Gastrocnemius medialis (tissue), 4 donors: Measurements from ENCODE around the gene CNPY4. TPM values are rescaled to one million over a fixed set of nuclear protein-coding genes. Genes with fewer than 3 reads are reported as not detected.

Experiments used
- ATAC-seq, 2 donors: fragments of 150-250 bp; one replicate each; pipeline ENCODE4 v1.9.1; 2016
- DNase-seq, 2 donors: peaks; one replicate each; pipeline ENCODE4 v3.0.0-alpha.2; 2019
- H3K27ac ChIP-seq, 4 donors: fragments of 200-600 bp; sonication (generic); 1 replicate in 1 of 4; 2 replicates in 3 of 4; pipeline ENCODE4 v1.5.1; 2016 to 2018; ENCODE audit warnings: mild to moderate bottlenecking in 2 of 4, moderate library complexity in 1 of 4
- H3K27me3 ChIP-seq, 3 donors: fragments of 200-600 bp; sonication (generic) in 2 of 3; 1 replicate in 1 of 3; 2 replicates in 2 of 3; pipeline versions ENCODE4 v1.5.1 to v1.6.0; 2016 to 2019; ENCODE audit warnings: mild to moderate bottlenecking in 1 of 3, moderate library complexity in 1 of 3
- H3K36me3 ChIP-seq, 2 donors: fragments of 200-600 bp; sonication (generic) in 1 of 2; one replicate each; pipeline ENCODE4 v1.5.1; 2017 to 2018
- H3K4me1 ChIP-seq, 2 donors: fragments of 200-600 bp; sonication (generic) in 1 of 2; one replicate each; pipeline ENCODE4 v1.5.1; 2016 to 2017; ENCODE audit warnings: mild to moderate bottlenecking in 2 of 2
- H3K4me3 ChIP-seq, 4 donors: fragments of 200-600 bp; sonication (generic) in 3 of 4; 1 replicate in 1 of 4; 2 replicates in 3 of 4; pipeline ENCODE4 v1.5.1; 2016 to 2019; ENCODE audit warnings: mild to moderate bottlenecking in 2 of 4
- H3K9me3 ChIP-seq, 3 donors: fragments of 200-600 bp; sonication (generic) in 2 of 3; 1 replicate in 1 of 3; 2 replicates in 2 of 3; pipeline ENCODE4 v1.5.1; 2016 to 2019
- CTCF ChIP-seq, 5 experiments: fragments of 450-650 bp in 3 of 5; fragments of 200-600 bp in 2 of 5; sonication (generic) in 2 of 5; IDR thresholded peaks in 4 of 5; conservative IDR thresholded peaks in 1 of 5; 1 replicate in 4 of 5; 2 replicates in 1 of 5; pipeline ENCODE4 v1.5.1; 2016 to 2019; ENCODE audit warnings: antibody characterized with exemption in 5 of 5, mild to moderate bottlenecking in 3 of 5, moderate library complexity in 3 of 5
- POLR2A ChIP-seq, 2 donors: fragments of 450-650 bp; IDR thresholded peaks; one replicate each; pipeline ENCODE4 v1.6.1; 2017; ENCODE audit warnings: antibody characterized with exemption in 2 of 2, mild to moderate bottlenecking in 2 of 2, moderate library complexity in 2 of 2
- in situ Hi-C, 4 donors: fragments of 200-750 bp; cut with MboI; loops; one replicate each; pipeline versions ENCODE4 v1.15.0 to v1.8.0; 2017; ENCODE audit warnings: low sequenced_read_pairs in 4 of 4
- intact Hi-C: fragments of 100-400 bp; cut with DNase I; formaldehyde crosslinking; loops from one replicate; pipeline ENCODE4 v1.15.1; 2023; ENCODE audit warnings: low total_unique reads
- total RNA-seq, 4 donors: library from RNA; depleted of rRNA; stranded (reverse); fragments of >200 nt; gene quantifications; one replicate each; pipeline versions ENCODE4 v1.1.0 to v1.2.3, GENCODE V29; 2016

Gene CNPY4
- total RNA-seq: 1 to 10 TPM; 2.0 to 5.0 (median 2.4) TPM

- peak in 1 of 5 experiments; percentile 17 for TF ChIP-seq CTCF (IDR thresholded peaks at IDR 0.05 in 4 of 5, conservative IDR thresholded peaks at IDR 0.05 in 1 of 5)
- peak; percentile 39 to 48 for TF ChIP-seq POLR2A (IDR thresholded peaks at IDR 0.05)
- Histone ChIP-seq H3K27me3 (no peaks in the 10 kb centered on the region), H3K4me1 (peaks cover 17% of the 10 kb centered on the region in 2 donors), H3K36me3 (peaks cover 0 to under 1% of the 10 kb centered on the region in 2 donors), H3K27ac (peak within 1 kb of the TSS; percentile 86 to 90 (median 87)), H3K9me3 (no peaks in the 10 kb centered on the region), H3K4me3 (peak within 1 kb of the TSS; percentile 80 to 94 (median 88))
- in situ Hi-C loops (no loop called here), intact Hi-C loops (loop anchor here (1.0 kb wide), 3 partner anchors 8 to 29 kb away; partner anchors contain the start of genes AP4M1, LAMTOR4 and MCM7)
- DNase-seq: peak; percentile 92 to 95
- peak; percentile 98 to 99 for ATAC-seq
Observed at GRCh38 chr7:100119072-100119969, at the start of gene CNPY4, which contains the start of gene TAF6. Gene CNPY4, plus strand, starts transcription at chr7:100119634. Its CDS starts 111 bp downstream, at chr7:100119745. Gene TAF6, minus strand, starts transcription at chr7:100119358. Its CDS starts 5,149 bp downstream, at chr7:100114209.

GRCh38 chr7:100069991-100070390 is 49.4 kb upstream of the CNPY4 start:
- no peak for ATAC-seq
- DNase-seq: no peak
- Histone ChIP-seq H3K27me3 (no peaks in the 10 kb centered on the region), H3K4me3 (no peak overlapping the region), H3K9me3 (peaks cover 7 to 31% (median 14%) of the 10 kb centered on the region in 3 donors), H3K4me1 (peaks cover 0 to 4% of the 10 kb centered on the region in 2 donors), H3K36me3 (peaks cover 19 to 73% of the 10 kb centered on the region in 2 donors), H3K27ac (no peak overlapping the region)
- in situ Hi-C loops: no loop called here
- TF ChIP-seq CTCF (IDR thresholded peaks at IDR 0.05 in 4 of 5, conservative IDR thresholded peaks at IDR 0.05 in 1 of 5) (no peak), POLR2A (IDR thresholded peaks at IDR 0.05) (no peak)
- intact Hi-C loops: no loop called here

- intact Hi-C loops: no loop called here
- peaks cover 20 to 81% of the 10 kb centered on the region in 2 donors for H3K36me3 ChIP-seq
- TF ChIP-seq POLR2A (IDR thresholded peaks at IDR 0.05) (no peak), CTCF (IDR thresholded peaks at IDR 0.05 in 4 of 5, conservative IDR thresholded peaks at IDR 0.05 in 1 of 5) (no peak)
Observed at GRCh38 chr7:100071018-100071723, 48.3 kb upstream of the CNPY4 start.

GRCh38 chr7:100072462-100072861 is 47.0 kb upstream of the CNPY4 start:
- in situ Hi-C loops (no loop called here), intact Hi-C loops (no loop called here)
- ATAC-seq (no peak), DNase-seq (no peak)
- Histone ChIP-seq H3K9me3 (peaks cover 7 to 31% (median 14%) of the 10 kb centered on the region in 3 donors), H3K4me3 (no peak overlapping the region), H3K36me3 (peaks cover 20 to 94% of the 10 kb centered on the region in 2 donors), H3K4me1 (no peaks in the 10 kb centered on the region), H3K27ac (no peak overlapping the region), H3K27me3 (no peaks in the 10 kb centered on the region)
- TF ChIP-seq POLR2A (IDR thresholded peaks at IDR 0.05) (no peak), CTCF (IDR thresholded peaks at IDR 0.05 in 4 of 5, conservative IDR thresholded peaks at IDR 0.05 in 1 of 5) (no peak)

More at GRCh38 chr7:100071018-100071723, 48.3 kb upstream of the CNPY4 start:
- Histone ChIP-seq H3K9me3 (peaks cover 7 to 31% (median 14%) of the 10 kb centered on the region in 3 donors), H3K27me3 (no peaks in the 10 kb centered on the region), H3K4me3 (peak overlapping the region in 1 of 4 donors; percentile 37), H3K4me1 (no peaks in the 10 kb centered on the region), H3K27ac (no peak overlapping the region)
- DNase-seq (no peak), ATAC-seq (no peak)
- in situ Hi-C loops: no loop called here
